Measurements from ENCODE around the gene PPFIBP2. TPM values are rescaled to one million over a fixed set of nuclear protein-coding genes. Genes with fewer than 3 reads are reported as not detected.

PPFIBP2 gene
- total RNA-seq, 1 experiment from 2014 or later: 21.5 TPM

Other genes starting within 250 kb of the PPFIBP2 start
- not detected for gene OLFML1, start 28.5 kb upstream of the PPFIBP2 start, total RNA-seq (2021; ENCODE audit: unreplicated experiment)
- 46.3 TPM for gene CYB5R2, start 159.5 kb downstream of the PPFIBP2 start, total RNA-seq (2021; ENCODE audit: unreplicated experiment)
- not detected for gene OVCH2, start 192.5 kb downstream of the PPFIBP2 start, total RNA-seq (2021; ENCODE audit: unreplicated experiment)